HG03103 (cell line): Measurements from ENCODE around the gene COL9A1.

Source experiments
- ATAC-seq: cut with Tn5 transposase; IDR thresholded peaks from one replicate; pipeline ENCODE4 v1.9.1; 2021; ENCODE audit warnings: low read depth; ENCODE audit not compliant: unreplicated experiment

COL9A1 gene

GRCh38 chr6:70236343-70236742 is 66.5 kb downstream of the COL9A1 start:
- no peak for ATAC-seq

- no peak for ATAC-seq
Measured at GRCh38 chr6:70234561-70235236, 68.2 kb downstream of the COL9A1 start.

GRCh38 chr6:70231311-70231710 is 71.6 kb downstream of the COL9A1 start:
- ATAC-seq: no peak

- ATAC-seq: no peak
Measured at GRCh38 chr6:70225055-70225454, 77.8 kb downstream of the COL9A1 start.

GRCh38 chr6:70222439-70222749 is 80.5 kb downstream of the COL9A1 start:
- ATAC-seq: no peak

- ATAC-seq: no peak
Measured at GRCh38 chr6:70221715-70222438, 81.0 kb downstream of the COL9A1 start.

GRCh38 chr6:70221025-70221714 is 81.7 kb downstream of the COL9A1 start:
- ATAC-seq: peak; percentile 51

- no peak for ATAC-seq
Measured at GRCh38 chr6:70219943-70220613, 82.8 kb downstream of the COL9A1 start.

GRCh38 chr6:70216767-70217166 is 86.1 kb downstream of the COL9A1 start:
- ATAC-seq: no peak

GRCh38 chr6:70215460-70216108 is 87.3 kb downstream of the COL9A1 start:
- no peak for ATAC-seq

- no peak for ATAC-seq
Measured at GRCh38 chr6:70210462-70210861, 92.4 kb downstream of the COL9A1 start.

- ATAC-seq: no peak
Measured at GRCh38 chr6:70208235-70208790, 94.6 kb downstream of the COL9A1 start.

- no peak for ATAC-seq
Measured at GRCh38 chr6:70198785-70199184, 104.1 kb downstream of the COL9A1 start.

- no peak for ATAC-seq
Measured at GRCh38 chr6:70196531-70196930, 106.4 kb downstream of the COL9A1 start.

GRCh38 chr6:70194421-70194820 is 108.5 kb downstream of the COL9A1 start:
- ATAC-seq: no peak

GRCh38 chr6:70188202-70188601 is 114.7 kb downstream of the COL9A1 start:
- no peak for ATAC-seq

- ATAC-seq: no peak
Measured at GRCh38 chr6:70186461-70186860, 116.4 kb downstream of the COL9A1 start.

GRCh38 chr6:70184723-70185122 is 118.2 kb downstream of the COL9A1 start:
- no peak for ATAC-seq

GRCh38 chr6:70183538-70183937 is 119.3 kb downstream of the COL9A1 start:
- no peak for ATAC-seq

GRCh38 chr6:70180901-70181599 is 121.8 kb downstream of the COL9A1 start:
- ATAC-seq: no peak
